Activated CD4-positive, alpha-beta T cell treated with anti-CD3 and anti-CD28 coated beads, Interleukin-2, amount 50 U/mL, for 4 hours (primary cell): Measurements from ENCODE around the gene FARP2.

Experiments used
- DNase-seq, 2 experiments: peaks; one replicate each; pipeline ENCODE4 v3.0.0-alpha.2; 2020

FARP2 gene

DNA sequence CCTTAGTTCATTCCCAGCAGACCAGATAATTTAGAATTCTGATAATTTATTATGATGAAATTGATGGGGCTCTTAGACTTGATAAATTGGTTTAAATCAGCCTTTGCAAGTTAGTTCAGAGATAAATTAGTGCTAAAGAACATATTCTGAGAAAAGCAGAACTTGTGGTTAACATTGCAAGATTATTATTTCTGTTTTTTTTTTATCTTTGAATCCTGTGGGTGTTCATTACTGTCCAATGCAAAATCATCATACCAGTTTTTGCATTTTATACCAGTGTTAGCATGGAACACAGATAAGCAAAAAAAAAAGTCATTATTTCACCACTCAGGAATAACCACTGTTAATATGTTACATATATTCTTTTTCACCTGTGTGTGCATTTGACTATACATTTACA is 31.3 kb upstream of the FARP2 start:
- DNase-seq: no peak

DNA sequence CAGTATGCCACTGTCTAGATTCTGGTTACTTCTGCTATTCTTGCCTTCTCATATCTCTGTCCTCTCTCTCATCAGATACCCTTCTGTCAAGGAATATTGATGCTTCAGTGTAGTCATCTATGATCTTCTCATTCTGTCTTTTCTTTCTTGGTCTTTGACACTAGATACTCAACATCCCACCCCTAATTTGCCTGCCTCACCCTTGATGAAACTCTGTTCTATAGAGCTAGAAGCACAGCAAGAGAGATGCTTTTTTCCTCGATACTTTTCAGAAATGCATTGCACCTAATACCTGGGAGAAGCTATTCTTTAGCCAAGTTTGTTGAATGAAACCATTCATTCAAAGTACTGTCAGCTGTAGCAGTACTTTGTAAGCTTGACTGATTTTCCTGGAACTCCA is 30.8 kb upstream of the FARP2 start:
- DNase-seq: no peak

DNA sequence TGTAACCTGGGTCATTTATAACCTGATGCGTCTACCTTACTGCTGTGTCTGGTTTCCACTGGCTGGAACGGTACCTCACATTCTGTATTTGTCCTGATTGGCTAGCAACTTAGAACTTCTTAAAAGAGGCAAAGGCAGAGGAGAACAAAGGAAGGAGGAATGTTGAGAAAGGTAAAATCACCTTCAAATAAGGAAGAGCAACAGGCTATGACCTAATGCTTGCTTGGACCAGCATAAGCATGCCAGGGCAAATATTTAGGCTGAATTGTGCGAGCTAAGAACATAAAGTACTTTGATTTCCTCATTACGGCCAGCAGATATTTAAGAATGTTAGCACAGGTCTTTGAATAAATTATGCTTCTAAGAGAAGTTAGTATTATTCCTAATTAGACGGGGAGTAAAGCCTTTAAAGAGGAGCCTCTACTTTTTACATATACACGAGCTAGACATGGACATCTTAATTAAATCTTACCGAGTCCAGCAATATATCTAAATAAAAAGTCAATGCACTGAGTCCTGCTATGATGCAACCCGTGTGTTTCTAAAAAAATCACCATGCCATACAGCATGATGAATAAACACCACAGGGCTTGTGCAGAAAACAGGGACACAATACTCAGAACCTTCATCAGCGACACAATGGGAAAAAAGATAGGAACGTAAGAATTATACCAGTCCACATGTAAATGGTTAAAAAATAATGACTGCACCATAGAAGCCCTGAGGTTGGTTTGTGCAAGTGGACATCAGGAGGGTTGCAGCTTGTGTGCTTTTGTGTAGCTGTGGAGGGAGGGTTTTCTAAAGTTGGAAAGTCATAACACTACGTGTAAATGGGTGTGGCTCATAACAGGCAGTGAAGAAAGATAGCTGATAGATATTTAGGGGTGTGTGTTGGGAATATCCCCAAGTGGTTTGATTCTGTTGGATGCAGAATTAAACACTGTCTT is 26.1 kb upstream of the FARP2 start:
- no peak for DNase-seq

DNA sequence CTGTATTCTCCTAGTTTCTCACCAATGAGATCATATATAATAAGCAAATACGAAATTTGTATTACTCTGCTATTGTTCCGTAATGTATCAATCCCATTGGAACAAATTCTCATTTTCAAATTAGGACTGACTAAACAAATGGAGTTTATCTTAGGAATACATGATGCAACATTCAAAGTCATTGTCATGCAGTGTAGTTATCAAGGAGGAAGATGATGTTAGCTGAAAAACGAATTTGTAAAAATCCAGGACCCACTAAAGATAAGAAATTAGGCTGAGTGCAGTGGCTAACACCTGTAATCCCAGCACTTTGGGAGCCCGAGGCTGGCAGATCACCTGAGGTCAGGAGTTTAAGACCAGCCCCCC is 25.5 kb upstream of the FARP2 start:
- no peak for DNase-seq

DNA sequence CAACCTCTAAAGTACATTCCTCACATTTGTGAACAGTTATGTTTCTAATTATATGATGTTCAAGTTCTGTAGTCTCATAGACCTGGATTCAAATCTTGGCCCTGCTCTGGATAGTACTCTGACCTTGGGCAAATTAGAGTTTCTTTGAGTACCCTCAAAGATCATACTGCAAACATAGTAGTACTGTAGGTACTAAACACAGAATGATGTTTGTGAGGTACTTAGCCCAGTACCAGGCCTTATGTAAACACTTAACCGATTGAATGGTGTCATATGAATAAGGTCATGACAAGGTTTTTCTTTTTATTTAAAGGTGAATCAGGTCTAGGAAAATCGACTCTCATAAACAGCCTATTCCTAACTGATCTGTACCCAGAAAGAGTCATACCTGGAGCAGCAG is 21.3 kb upstream of the FARP2 start:
- no peak for DNase-seq

DNA sequence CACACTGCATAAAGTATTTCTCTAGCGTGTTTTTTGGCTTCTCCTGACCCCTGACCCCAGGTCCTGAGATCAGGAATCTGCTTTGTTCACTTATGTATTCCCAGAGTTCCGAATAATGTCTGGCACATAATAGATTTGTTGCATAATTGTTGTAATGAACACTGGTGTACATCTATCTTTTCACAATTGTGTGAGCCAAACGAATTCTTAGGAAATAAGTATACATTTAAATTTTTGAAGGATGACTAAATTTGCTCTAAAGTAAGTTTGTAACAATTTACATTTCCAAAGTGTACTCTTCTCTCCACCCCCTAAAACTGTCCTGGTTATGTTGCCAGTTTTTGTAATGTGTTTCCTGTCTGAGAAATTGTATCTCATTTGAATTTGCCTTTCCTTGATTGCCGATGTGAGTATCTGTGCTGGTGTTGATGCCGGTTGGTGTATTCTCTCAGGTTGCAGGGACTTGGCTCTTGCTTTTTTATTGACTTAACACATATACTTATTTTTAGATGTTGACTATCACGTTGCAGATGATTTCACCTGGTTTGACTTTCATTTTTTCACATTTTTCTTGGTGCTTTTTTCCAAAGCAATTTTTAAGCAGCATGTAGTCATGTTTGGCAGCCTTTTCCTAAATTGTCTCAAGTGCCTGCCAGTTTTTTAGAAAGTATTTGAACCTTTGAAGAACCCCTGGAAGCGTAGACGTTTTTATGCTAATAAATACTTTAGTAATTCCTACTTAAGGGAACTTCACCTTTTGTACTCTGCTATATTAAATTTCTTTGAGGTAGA is 16.1 kb upstream of the FARP2 start:
- DNase-seq: no peak

DNA sequence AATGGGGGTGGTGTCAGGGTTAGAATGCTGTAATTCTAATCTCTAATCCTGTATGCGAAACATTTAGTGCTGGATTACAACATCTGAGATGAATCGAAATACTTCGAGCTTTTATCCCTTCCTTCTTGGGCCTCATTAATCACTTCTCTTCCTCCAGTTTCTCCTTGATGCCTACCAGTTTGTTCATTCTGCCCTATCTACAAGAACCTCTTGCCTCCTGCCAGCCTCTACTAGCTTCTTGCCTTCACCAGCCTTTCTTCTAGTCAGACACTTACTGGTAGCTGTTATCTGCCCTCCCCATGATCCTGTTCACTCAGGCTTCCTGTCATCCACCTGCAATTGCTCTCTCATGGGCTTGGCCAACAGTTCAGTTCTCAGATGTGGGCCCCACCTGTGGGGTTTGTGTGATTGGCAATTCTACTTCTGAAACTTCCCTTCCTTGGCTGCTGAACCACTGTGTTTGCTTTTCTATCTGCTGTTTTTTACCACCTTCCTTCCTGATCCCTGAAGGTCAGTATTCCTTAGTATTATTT is 15.4 kb upstream of the FARP2 start:
- DNase-seq: no peak

DNA sequence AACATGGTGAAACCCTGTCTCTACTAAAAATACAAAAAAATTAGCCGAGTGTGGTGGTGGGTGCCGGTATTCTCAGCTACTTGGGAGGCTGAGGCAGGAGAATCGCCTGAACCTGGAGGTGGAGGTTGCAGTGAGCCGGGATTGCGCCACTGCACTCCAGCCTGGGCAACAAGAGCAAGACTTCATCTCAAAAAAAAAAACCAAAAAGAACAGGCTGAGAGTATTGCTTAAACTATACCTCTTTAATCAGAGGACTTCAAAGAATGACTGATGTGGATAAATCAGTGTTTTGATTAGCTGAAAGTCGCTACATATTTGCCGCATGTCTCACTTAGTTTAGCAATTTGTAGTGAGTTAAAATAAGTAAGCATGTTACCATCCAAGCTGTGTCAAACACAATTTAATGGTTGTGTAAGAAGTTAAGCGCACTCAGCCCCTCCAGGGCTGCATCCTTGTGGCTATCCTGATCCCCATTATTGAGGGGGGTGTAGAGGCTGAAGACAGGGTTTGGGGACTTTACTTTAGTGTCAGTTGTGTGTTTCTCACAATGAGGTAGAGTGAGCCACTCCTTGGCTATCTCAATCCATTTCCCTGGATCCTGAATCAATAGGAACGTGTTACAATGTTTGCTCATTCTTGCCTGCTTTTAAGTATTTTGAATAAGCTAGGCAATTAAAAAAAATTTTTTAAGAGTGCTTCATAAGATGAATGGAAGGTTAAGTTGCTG is 11.0 kb upstream of the FARP2 start:
- DNase-seq: no peak

DNA sequence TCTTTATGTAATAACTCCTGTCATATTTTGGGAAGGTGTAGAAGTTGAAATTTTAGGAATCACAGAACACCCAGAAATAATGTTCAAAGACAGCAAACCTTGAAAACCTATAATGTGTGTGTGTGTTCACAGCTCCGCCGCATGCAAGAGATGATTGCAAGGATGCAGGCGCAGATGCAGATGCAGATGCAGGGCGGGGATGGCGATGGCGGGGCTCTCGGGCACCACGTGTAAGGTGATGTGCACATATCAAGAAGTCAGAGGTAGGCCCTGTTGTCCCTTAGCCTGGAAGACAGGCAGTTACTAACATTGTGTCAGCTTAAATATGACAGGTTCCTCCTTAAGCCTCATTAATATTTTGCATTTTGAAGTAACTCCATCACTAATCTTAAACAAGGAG is 6.1 kb upstream of the FARP2 start:
- no peak for DNase-seq

DNA sequence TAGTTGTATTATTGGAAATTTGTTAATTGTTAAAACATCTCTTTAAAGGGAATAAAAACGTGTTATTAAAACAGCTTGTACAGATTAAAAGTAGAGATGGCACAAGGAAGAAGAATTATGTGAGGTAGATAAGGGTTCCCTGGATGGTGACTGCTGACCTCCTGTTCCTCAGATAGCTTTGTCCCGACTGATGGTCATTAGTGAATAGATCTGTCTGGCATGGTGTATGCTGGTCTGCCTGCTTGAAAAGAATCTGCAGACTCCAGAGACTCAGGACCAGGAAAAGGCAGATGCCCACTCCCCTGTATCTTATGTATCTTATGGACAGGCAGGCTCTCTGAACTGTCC is 5.6 kb upstream of the FARP2 start:
- DNase-seq: no peak

DNA sequence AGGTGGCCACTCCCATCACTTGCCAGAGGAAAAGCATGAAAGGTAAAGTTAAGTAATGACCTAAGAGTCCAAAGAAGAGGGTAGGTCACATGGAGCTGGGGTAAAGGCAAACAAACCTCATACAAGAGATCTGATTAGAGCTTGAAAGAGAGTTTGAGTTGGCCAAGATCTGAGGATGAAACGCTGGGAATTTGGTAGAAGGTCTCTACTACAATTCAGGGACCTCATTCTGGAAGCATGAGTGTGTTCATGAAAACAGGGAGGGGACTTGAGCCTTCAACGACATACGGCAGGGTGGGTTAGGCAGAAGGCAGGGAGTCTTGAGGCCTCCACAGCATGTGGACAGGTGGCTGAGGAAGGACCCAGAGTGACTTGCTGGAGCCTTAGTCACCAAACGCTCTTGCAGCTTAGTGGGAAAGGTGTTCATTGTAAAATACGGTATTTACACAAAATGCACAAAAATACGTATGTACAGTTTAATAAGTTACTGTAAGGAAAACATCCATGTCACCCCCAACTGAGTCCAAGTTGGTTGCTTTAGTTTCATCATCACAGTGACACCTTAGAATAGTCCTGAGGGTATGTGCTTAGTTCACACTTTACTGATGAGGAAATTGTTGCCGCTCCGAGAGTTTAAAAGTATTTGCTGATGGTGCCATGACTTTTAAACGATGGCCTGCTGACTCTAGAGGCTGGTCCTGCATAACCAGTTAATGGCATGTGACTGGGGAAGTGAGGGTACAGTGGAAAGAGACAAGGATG is 5.0 kb upstream of the FARP2 start:
- DNase-seq: no peak

DNA sequence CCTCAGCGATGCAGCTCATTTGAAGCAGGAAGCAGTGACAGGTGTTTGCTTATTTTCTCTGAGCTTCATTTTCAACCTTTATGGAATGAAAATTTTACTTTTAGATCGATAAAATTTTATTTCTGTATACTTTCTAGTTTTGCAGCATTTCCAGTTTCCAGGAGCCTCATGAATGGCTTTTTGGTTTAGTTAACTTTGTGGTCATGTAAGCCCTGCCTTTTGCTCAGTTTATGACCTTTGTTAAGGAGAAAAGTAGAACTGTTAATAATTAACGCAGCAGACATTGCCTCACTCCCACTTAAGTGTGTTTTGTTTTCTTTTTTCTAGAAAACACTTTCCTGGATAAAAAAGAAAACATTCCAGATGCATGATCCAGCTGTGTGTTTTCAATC is 4.4 kb upstream of the FARP2 start:
- no peak for DNase-seq

DNA sequence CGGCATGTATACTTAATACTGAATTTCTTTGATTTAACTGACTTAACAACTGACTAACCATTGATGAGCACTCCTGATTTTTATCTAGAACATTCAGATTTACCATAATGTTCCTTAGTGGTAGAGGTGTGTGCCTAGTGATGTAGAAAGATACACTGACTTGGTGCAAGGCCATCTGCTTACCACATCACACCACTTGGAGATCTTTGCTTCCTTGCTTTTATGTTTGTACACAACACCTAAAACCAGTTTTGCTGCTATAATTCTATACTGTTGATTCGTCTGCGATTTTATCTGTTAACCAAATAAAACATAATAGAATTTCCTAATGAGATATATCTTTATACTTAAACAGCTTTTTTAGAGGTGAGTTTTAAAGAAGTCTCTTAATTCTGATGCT is 3.9 kb upstream of the FARP2 start:
- DNase-seq: no peak

DNA sequence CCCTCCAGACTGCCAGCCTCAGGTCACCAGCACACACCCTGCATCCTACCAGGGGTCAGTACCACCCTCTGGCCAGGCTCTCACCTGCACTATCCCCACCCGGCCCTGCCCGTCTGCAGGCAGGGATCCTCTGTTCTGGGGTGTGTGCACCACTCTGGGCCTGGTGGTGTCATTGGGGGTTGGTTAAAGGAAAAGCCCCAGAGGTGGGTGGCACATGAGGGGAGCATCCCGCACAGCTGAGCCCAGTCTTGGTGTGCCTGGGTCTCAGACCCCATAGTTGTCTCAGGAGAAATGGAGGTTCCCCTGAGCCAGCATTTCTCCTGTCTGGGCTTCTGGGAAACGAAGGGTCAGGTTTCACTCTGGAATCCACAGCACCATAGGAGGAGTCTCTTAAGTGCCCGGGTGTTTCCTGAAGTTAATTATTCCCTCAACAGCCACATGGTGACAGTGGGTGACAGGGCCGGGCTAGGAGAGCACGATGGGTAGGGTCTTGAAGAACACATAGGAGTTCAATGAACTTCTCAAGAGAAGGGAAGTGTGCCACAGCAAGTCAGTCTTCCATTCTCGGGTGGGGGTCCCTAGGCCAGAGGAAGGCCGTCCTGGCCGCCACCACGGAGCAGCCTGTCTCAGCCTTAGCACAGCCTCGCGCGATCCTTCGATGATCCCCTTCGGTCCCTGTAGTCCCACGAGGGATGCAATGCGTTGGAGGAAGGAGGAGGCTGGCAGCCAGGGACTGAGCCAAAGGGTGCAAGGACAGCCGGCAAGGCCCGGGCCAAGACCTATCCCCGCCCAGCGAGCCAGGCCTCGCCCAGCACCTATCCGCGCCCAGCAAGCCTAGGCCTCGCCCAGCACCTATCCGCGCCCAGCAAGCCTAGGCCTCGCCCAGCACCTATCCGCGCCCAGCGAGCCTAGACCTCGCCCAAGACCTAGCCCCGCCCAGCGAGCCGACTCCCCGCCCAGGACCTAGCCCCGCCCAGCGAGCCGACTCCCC is 1.1 kb upstream of the FARP2 start:
- DNase-seq: peak; percentile 52 to 56

DNA sequence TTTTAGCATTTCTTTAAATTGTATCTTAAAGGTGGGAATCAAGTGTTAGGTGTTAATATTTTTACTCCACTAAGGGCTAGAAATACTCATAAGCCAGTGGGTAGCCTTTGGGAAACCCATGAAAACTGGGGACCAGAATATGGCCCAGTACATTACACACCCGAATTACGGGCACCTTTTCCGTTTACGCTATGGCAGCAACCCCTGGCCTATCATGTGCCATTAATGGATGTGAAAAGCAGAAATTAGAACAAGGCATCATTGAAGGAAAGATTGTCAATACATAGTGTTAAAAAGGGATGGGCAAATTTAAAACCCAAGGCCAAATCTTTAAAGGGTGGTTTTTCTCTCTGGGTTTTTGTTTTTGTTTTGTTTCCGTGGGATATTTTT is 781 bp downstream of the FARP2 start:
- DNase-seq: no peak

DNA sequence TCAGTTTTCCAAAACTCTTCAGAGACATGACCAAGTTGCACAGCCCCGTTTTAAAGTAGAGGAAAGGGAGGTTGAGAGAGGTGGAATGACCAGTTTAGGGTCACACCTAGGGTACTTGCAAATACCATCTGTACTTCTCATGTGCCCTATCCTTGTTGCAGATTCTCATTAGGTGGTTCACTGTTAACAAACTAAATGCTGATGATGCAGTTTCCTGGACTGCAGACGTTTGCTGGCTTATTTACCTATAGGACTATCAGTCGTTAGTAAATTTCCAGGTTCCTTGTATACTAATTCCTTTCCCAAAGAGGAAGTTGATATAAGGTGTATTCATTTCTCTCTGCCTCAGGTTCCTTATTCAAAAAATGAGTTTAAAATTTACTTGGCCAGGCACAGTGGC is 1.4 kb downstream of the FARP2 start:
- DNase-seq: no peak

DNA sequence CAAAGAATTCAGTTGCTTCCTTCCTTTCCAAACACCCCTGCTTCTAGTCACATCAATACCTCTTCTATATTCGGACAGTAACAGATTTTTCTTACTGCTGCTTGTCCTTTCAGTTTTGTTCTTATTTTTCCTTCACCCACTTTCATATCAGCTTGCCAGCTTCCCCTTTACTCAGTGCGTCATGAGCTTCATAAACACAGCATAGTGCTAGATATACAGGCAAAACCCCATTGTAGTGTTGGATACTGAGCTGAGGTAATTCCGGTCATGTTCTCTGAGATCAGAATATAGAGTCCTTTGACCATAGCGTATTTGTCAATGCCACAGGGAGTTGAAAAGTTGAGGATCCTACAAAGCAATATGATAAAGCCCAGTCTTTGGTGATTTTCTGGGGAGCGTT is 2.4 kb downstream of the FARP2 start:
- no peak for DNase-seq

DNA sequence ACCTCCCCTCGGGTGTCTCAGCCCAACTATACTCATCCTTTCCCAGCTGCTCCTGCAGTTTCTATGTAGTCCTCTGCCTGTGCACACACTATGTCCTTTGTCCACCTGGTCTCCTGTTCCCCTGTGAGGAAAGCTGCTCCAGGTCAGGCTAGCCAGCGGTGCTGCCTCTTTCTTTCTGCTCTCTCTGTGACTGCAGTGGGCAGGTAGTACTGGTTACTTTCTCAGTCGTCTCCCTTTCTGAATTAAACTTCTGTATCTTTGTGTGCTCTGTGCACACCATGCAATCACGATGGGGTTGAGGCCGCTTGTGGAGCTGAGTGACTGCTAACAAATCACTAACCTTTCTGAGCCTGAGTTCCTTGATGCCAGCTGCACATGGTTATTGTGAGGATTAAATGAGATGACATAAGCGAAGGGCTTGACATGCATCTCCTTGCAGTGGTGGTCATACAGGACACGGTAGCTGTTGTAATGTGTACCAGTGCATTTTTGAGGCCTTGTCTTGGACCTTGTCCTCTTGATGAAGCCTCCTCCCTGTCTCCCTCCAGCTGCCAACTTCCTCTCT is 3.5 kb downstream of the FARP2 start:
- DNase-seq: no peak

DNA sequence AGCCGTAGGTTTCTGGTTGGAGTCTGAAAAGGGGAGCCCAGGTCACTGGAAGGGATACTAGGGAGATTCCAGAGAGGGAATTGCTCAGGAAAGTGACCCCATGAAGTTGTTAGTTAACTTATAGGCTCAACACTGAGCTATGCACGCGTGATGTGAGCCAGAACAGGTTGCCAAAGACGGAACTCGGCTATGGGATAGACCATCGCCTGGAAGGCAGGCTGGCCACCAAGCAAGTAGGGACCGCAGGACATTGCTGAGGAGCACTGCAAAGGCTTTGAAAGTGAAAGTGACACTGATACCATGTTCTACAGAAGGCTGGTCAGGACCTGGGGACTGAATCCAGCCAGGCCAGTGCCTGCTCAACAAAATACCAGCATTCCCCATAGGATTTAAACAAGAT is 7.3 kb downstream of the FARP2 start:
- no peak for DNase-seq

DNA sequence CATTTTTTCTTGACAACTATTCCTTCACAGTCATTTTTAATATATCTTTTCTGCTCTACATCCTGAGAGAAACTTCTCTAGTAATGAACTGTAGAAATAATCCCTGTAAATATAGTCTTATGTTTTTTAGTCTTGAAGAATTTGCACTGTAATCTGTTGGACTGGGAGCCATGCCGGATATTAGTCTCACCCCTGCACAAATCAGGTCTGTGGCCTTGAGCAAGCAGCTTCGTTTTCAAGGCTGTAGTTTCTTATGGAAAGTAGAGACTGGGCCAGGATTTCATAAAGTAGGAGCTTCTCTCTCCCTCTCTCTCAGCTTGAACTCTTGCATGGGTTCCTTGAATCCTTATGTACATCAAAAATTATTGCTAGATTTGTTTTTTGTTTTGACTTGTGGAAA is 8.7 kb downstream of the FARP2 start:
- DNase-seq: no peak

DNA sequence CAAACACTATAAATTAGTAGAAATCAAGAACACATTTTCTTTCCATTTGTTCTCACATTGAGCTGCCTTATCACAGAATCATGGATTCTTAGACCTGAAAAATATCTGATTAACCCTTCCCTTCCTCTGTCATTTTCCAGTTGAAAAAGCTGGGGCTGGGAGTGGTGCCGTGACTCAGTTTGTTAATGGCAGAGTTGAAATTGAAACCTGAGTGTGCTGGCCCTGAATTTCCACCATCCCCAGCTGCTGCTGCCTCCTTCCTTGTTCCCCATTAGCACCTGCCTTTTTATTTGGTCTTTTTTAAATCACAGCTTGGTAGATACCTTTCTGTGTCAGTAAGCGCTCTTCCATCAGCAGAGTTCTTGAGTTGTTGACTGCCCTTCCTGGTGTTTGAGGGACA is 10.6 kb downstream of the FARP2 start:
- DNase-seq: no peak
